Measurements from ENCODE around the gene GDAP1L1.

DNA sequence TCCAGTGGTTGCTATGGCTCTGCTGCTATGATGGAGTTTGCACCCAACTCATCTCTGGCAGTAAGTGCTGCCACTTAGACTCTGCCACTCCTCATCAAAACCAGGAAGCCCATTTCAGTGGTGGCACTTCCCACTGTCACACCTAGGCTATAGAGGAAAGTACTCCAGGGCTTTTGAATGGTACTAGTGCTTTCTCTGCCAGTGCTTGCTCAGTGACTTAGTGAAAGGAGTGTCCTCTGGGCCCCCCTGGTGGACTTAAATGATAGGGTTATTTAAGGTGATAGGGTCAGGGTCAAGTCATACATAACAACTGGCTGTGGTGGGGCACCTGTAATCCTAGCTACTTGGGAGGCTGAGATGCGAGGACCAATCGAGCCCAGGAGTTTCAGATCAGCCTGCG, 41.1 kb downstream of the GDAP1L1 start:
- no peak for TF ChIP-seq POLR2A (IDR thresholded peaks at IDR 0.05)
- TF ChIP-seq, protein P1, sequence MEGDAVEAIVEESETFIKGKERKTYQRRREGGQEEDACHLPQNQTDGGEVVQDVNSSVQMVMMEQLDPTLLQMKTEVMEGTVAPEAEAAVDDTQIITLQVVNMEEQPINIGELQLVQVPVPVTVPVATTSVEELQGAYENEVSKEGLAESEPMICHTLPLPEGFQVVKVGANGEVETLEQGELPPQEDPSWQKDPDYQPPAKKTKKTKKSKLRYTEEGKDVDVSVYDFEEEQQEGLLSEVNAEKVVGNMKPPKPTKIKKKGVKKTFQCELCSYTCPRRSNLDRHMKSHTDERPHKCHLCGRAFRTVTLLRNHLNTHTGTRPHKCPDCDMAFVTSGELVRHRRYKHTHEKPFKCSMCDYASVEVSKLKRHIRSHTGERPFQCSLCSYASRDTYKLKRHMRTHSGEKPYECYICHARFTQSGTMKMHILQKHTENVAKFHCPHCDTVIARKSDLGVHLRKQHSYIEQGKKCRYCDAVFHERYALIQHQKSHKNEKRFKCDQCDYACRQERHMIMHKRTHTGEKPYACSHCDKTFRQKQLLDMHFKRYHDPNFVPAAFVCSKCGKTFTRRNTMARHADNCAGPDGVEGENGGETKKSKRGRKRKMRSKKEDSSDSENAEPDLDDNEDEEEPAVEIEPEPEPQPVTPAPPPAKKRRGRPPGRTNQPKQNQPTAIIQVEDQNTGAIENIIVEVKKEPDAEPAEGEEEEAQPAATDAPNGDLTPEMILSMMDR (IDR thresholded peaks at IDR 0.05): no peak

All from uterus (tissue), 2 donors.